GM19099 (cell line): ENCODE data around the gene GNAS.

Source experiments
- POLR2A ChIP-seq: IDR thresholded peaks from 3 replicates; pipeline ENCODE4 v1.6.1; 2011; ENCODE audit warnings: low read depth; ENCODE audit not compliant: insufficient read length; ENCODE audit errors: extremely low read depth

Gene GNAS

DNA sequence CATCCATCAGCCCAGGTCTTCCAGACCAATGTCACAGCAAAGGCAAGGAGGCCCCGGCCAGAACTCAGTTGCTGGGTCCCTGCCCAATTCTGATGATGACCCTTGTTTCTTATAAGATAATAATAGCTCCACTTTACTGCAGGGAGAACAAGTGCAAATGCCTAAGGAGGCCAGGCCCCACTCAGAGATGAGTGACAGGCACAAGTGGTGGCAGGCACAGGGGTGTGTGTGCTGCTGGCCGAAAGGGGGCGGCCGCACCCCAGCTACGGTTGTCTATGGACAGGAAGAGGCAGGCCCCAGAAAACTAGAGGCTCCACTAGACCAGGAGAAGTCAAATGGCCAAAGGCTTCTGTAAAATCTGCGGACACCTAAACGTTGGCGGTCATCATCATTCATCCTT lies 30.4 kb upstream of the GNAS start:
- TF ChIP-seq POLR2A, result no peak

DNA sequence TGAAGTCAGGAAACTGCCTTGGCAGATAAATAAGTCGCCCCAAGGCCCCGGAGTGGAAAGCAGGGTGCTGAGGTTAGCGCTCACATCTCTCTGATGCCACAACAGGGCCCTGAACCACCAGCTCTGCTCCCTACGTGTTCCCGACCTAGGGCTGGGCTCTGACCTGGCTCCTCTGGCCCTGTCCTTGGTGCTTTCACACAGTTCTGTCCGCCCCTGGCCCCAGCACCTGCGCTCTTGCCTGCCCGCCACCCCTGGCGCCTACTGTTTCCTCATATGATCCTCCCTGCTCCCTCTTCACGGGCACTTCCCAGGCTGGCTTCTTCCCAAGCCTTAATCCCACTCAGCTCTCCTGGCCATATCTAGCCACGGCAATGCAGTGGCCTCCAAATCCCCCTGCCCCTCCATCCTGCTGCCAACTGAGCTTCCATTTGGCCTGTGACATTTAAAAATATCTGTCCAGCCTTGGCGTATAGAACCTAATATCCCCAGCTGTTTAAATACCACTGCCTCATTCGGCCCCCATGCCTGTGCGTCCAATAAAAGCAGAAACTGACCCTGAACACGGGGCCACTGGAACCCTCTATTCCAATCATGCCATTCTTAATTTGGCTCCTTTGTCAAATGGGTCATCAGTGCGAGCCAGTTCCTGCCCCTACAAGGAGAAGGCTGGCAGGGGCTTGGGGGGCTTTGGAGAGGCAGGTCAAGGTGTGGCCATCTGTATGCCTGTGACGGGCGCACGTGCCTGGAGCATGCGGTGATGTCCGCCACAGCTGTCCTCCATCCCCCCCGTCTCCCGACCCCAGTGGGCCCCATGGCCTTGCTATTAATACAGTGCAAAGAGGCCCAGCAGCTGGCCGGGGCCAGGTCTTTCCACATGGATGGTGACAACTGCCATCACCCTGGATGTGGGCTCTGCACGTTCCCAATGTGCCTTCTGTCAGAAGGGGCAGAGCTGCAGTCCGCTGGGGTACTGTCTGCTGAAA lies 29.5 kb upstream of the GNAS start:
- no peak for TF ChIP-seq POLR2A

DNA sequence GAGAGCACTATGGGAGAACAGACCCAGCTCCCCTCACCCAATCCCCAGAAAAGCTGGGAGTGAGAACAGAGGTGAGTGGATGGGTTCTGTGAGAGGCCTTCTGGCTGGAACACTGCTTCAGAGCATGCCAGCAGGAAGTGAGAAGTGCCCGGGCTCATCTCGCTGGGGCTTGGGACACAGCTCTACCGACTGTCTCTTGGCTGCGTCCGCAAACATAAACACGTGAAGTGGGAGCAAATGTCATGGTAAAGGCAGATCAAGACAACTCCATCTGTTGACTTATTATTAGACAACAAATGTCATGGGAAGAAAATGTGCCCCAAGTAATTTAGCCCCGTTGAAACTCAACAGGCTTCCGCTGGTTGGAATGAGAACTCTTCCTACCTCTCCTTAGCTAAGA lies 27.7 kb upstream of the GNAS start:
- no peak for TF ChIP-seq POLR2A

DNA sequence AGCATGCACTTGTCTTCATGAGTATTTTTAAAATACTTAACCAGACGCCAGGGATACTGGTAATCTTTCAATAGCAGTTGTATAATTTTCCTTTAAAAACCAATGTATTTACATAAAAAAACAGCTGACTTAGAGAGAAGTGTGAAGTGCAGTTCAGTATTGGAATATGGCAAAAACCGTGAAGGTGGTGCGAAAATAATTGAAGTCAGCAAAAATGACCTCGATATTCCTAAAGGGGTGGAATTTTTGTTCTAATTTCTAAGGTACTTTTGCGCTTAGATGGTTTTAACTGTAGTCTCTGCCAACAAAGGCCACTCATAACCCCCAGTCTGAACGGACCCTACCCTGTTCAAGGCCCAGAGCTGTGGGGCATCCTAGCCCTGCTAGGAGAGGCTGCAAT lies 27.1 kb upstream of the GNAS start:
- TF ChIP-seq POLR2A, result no peak

DNA sequence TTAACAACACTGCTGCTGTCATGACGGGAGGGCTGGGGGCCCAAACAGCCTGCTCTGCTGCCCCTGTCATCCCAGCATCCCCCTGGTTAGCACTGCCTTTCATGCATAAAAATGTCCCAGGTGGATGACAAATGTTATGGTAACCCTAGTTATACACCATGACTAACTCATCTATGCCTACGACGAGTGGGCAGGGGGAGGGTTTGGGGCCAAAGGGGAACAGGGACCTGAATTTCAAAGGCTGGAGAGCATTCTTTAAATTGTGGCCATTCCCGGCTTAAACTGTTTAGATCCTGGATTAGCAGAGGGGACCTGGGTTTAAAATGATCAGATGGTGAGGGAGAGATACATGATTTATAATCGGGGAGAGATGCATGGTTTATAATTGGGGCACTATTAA lies 26.2 kb upstream of the GNAS start:
- no peak for TF ChIP-seq POLR2A

DNA sequence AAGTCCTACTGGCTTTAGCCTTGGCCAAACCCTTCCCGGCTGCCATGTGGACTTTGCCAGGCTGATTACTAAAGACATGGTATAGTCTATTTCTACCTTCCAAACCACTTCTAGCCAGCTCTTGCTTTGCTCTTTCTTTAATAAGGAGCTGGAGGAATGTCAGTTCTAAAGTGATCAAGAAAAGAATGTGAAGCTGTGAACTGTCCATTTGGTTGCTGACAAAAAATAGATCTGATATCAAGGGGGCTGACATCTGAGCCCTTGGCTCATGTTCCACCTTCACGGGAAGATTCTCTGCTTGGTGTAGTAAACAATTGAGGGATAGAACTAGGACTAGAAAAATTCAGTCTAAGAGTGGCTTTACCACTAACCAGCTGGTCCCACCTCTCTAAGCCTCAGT lies 24.4 kb upstream of the GNAS start:
- TF ChIP-seq POLR2A, result no peak

DNA sequence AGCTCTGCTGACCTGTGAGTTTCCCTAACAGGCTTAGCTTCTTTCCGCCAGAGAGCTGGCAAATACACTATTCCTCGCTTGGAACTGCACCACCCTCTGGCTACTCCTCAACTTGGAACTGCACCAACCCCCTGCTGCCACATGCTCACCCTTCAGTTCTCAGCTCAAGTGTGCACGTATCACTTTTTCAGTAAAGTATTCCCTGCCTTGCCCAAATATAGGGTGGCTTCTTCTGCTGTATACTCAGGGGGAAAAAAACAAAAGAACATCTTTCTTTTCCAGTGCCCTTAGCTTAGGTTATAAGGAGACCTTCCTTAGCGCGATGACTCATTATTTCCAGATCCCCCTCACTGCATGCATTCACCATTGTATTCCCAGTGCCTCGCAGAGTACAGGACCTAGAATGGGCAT lies 23.0 kb upstream of the GNAS start:
- TF ChIP-seq POLR2A, result no peak

DNA sequence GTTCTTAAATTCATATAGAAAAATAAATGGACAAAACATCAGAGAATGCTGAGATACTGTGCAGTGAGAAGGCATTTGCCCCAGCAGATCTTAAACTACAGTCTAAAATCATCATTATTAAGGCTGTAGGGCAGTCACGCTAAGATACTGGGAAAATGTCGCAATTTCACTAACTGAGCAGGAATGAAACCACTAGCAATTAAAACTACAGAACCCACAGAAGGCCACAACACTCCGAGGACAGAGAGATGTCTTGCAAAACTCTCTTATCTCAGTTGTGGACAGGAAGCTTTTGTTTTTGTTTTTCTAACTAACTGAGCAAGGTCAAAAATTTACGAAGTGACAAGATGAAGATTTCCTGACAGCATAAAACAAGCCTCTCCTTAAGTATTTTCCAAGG lies 20.1 kb upstream of the GNAS start:
- TF ChIP-seq POLR2A, result no peak

DNA sequence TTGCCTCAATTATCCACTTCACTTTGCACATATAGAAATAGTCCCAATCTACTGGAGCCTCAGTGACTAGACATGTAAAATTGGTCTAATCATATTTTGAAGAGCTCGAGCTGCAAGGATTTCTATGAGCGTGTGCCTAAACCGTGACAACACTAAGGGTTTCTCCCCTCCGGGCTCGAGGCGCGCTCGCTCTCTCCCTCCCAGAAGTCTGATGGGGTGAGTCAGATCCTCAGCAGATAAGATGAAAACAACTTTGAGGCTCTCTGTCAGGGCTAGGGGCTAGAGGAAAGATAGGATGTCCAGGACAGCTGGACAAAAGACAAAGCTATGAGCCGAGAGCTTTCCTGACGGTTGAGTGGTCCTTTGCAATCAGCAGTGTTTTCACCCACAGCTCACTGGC lies 18.6 kb upstream of the GNAS start:
- no peak for TF ChIP-seq POLR2A

DNA sequence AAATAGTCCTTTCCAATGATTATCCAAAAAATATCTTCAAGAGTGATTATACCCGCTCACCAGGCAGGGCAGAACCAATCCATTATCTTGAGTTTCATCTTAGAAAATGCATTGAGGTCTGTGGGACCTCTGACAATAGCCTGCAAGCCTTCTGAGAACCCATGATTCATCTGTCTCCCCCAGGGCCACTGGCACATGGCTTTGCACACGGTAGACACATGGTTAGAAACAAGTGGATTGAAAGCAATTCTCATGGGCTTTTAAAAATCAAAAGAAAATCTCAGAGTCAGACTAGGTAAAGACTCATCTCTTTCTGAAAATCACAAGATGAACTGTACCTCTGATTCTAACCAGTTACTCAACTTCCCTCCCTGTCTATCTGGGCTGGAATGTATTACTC lies 17.3 kb upstream of the GNAS start:
- TF ChIP-seq POLR2A, result no peak

DNA sequence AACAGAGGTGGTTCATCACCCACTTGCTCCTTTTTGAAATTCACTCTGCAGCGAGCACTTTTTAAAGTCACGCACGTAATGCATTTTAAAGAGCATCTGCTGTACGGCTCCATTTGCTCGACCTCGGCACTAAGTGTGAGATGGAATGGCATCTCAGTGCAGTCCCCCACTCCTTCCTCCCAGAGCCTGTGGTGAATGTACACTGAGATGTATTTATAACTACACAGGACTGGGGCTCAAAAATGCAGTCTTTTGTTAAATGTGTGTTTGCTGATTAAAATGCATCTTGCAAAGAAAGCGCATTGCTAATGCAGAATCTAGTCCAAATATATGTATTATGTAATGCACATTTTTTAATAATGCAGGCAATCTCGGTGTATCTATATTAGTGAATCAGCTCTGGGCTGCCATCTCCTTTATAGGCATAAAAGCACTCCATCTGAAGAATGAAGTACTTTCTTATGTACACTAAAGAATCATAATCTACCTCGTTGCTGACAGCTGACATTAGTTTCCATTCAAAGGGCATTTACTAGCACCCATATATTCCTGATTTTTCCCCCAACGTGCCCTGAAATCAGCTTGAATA lies 15.8 kb upstream of the GNAS start:
- no peak for TF ChIP-seq POLR2A

DNA sequence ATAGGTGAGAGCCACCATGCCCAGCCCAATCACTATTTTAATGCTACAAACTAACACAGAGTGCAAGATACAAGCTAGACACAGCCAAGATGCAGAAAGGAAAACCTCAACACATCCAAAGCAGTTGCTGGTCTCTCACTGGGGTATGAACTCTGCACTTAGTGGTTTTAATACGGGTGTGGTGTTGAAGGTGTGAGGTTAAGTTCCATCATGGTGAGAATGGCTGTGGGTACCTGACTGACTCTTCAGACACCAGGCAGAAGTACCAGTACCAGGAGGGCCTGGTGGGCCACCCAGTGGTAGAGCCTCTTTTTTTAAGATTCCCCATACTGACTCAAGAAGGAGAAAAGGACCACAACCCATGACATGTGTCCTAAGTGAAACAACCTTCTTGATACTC lies 14.8 kb upstream of the GNAS start:
- TF ChIP-seq POLR2A, result no peak

DNA sequence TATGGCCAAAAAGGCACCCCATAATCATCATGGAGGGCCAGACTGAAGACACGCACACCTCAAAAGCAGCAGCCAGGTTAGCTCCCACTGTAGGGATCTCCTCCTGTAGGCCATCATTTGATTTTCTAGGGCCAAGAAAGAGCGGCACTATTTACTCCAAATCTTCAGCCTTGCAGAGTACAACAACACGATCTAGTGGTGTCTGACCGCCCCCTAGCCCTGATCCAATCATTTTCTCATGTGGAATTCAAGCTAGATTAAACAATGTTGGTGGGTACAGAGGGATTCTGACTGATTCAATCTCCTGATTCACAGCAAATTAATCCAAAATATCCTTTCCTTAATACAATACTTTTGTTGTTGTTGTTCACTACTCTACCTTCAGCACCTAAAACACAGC lies 14.3 kb upstream of the GNAS start:
- no peak for TF ChIP-seq POLR2A

DNA sequence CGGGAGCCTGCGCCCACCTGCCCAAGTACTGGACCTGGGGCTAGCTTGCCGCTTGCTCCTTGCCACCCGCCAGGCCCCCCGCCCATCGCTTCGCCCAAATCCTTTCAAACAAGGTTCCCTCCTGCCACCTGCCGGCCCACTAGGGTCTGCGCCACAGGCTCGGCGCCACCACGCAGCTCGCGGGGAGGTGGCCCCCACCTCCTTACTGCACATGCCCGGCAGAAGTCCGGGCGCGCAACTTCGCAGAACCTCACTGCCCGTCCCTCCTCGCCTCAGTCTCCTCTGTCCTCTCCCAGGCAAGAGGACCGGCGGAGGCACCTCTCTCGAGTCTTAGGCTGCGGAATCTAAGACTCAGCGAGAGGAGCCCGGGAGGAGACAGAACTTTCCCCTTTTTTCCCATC lies 13.0 kb upstream of the GNAS start:
- TF ChIP-seq POLR2A, result no peak

DNA sequence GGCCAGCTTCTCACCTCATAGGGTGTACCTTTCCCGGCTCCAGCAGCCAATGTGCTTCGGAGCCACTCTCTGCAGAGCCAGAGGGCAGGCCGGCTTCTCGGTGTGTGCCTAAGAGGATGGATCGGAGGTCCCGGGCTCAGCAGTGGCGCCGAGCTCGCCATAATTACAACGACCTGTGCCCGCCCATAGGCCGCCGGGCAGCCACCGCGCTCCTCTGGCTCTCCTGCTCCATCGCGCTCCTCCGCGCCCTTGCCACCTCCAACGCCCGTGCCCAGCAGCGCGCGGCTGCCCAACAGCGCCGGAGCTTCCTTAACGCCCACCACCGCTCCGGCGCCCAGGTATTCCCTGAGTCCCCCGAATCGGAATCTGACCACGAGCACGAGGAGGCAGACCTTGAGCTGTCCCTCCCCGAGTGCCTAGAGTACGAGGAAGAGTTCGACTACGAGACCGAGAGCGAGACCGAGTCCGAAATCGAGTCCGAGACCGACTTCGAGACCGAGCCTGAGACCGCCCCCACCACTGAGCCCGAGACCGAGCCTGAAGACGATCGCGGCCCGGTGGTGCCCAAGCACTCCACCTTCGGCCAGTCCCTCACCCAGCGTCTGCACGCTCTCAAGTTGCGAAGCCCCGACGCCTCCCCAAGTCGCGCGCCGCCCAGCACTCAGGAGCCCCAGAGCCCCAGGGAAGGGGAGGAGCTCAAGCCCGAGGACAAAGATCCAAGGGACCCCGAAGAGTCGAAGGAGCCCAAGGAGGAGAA lies 12.3 kb upstream of the GNAS start:
- TF ChIP-seq POLR2A, result no peak
